ENCODE data around the gene HSPB9.
"Not testable (repeated sequence)": the region's sequence is repeated elsewhere in the genome, so short reads cannot be mapped to it uniquely, and the experiment has no call there.

The HSPB9 gene

GRCh38 chr17:42143138-42143537, 20.5 kb downstream of the HSPB9 start:
- H3K27ac ChIP-seq (ENCODE audit: insufficient read depth, low read depth, low read length, poor library complexity, severe bottlenecking) = not testable (repeated sequence)
- 92 to 93% methylated on average over 4 of the region's 4 CpGs for WGBS, 2 experiments

GRCh38 chr17:42146911-42147607, 24.5 kb downstream of the HSPB9 start:
- Histone ChIP-seq H3K4me1 (ENCODE audit: control insufficient read depth, insufficient read depth, low read length) (peaks cover 11% of the 10 kb centered on the region), H3K27me3 (ENCODE audit: control insufficient read depth, insufficient read depth, low read length, poor library complexity, severe bottlenecking) (no peaks in the 10 kb centered on the region), H3K9me3 (ENCODE audit: control insufficient read depth, low read length) (no peaks in the 10 kb centered on the region), H3K36me3 (ENCODE audit: control insufficient read depth, insufficient read depth, low read length) (no peaks in the 10 kb centered on the region), H3K4me3 (ENCODE audit: insufficient read depth, low read depth, low read length) (no peak overlapping the region), H3K27ac (ENCODE audit: insufficient read depth, low read depth, low read length, poor library complexity, severe bottlenecking) (no peak overlapping the region)
- 94 to 97% methylated on average over 13 of the region's 13 CpGs for WGBS, 2 experiments

More at GRCh38 chr17:42143138-42143537, 20.5 kb downstream of the HSPB9 start:
- not testable (repeated sequence) for H3K27me3 ChIP-seq (ENCODE audit: control insufficient read depth, insufficient read depth, low read length, poor library complexity, severe bottlenecking); H3K4me3 ChIP-seq (ENCODE audit: insufficient read depth, low read depth, low read length); H3K9me3 ChIP-seq (ENCODE audit: control insufficient read depth, low read length); H3K36me3 ChIP-seq (ENCODE audit: control insufficient read depth, insufficient read depth, low read length)
- H3K4me1 ChIP-seq (ENCODE audit: control insufficient read depth, insufficient read depth, low read length) = peaks cover 21% of the 10 kb centered on the region

- 10 to 11% methylated on average over 15 of the region's 15 CpGs for WGBS, 2 experiments
- peak overlapping the region; percentile 100 for H3K4me3 ChIP-seq (ENCODE audit: insufficient read depth, low read depth, low read length)
- no peaks in the 10 kb centered on the region for H3K36me3 ChIP-seq (ENCODE audit: control insufficient read depth, insufficient read depth, low read length)
- no peaks in the 10 kb centered on the region for H3K9me3 ChIP-seq (ENCODE audit: control insufficient read depth, low read length)
- H3K27ac ChIP-seq (ENCODE audit: insufficient read depth, low read depth, low read length, poor library complexity, severe bottlenecking) = no peak overlapping the region
- no peaks in the 10 kb centered on the region for H3K27me3 ChIP-seq (ENCODE audit: control insufficient read depth, insufficient read depth, low read length, poor library complexity, severe bottlenecking)
- peaks cover 21% of the 10 kb centered on the region for H3K4me1 ChIP-seq (ENCODE audit: control insufficient read depth, insufficient read depth, low read length)
Observed at GRCh38 chr17:42153919-42154742, 31.5 kb downstream of the HSPB9 start.

- no peaks in the 10 kb centered on the region for H3K9me3 ChIP-seq (ENCODE audit: control insufficient read depth, low read length)
- H3K4me1 ChIP-seq (ENCODE audit: control insufficient read depth, insufficient read depth, low read length) = peaks cover 21% of the 10 kb centered on the region
- H3K4me3 ChIP-seq (ENCODE audit: insufficient read depth, low read depth, low read length) = peak overlapping the region; percentile 35
- no peaks in the 10 kb centered on the region for H3K27me3 ChIP-seq (ENCODE audit: control insufficient read depth, insufficient read depth, low read length, poor library complexity, severe bottlenecking)
- H3K27ac ChIP-seq (ENCODE audit: insufficient read depth, low read depth, low read length, poor library complexity, severe bottlenecking) = no peak overlapping the region
- WGBS, 2 experiments = 20% methylated on average over 17 of the region's 17 CpGs
- no peaks in the 10 kb centered on the region for H3K36me3 ChIP-seq (ENCODE audit: control insufficient read depth, insufficient read depth, low read length)
Observed at GRCh38 chr17:42155614-42156045, 33.0 kb downstream of the HSPB9 start.

- Histone ChIP-seq H3K27ac (ENCODE audit: insufficient read depth, low read depth, low read length, poor library complexity, severe bottlenecking) (no peak overlapping the region), H3K9me3 (ENCODE audit: control insufficient read depth, low read length) (no peaks in the 10 kb centered on the region), H3K36me3 (ENCODE audit: control insufficient read depth, insufficient read depth, low read length) (no peaks in the 10 kb centered on the region), H3K4me3 (ENCODE audit: insufficient read depth, low read depth, low read length) (no peak overlapping the region), H3K4me1 (ENCODE audit: control insufficient read depth, insufficient read depth, low read length) (peaks cover 5% of the 10 kb centered on the region), H3K27me3 (ENCODE audit: control insufficient read depth, insufficient read depth, low read length, poor library complexity, severe bottlenecking) (no peaks in the 10 kb centered on the region)
- WGBS, 2 experiments = 93 to 96% methylated on average over 14 of the region's 14 CpGs
Observed at GRCh38 chr17:42159796-42160530, 37.4 kb downstream of the HSPB9 start.

GRCh38 chr17:42160531-42160910, 37.9 kb downstream of the HSPB9 start:
- Histone ChIP-seq H3K4me1 (ENCODE audit: control insufficient read depth, insufficient read depth, low read length) (peaks cover 5% of the 10 kb centered on the region), H3K36me3 (ENCODE audit: control insufficient read depth, insufficient read depth, low read length) (no peaks in the 10 kb centered on the region), H3K27me3 (ENCODE audit: control insufficient read depth, insufficient read depth, low read length, poor library complexity, severe bottlenecking) (no peaks in the 10 kb centered on the region), H3K27ac (ENCODE audit: insufficient read depth, low read depth, low read length, poor library complexity, severe bottlenecking) (no peak overlapping the region), H3K9me3 (ENCODE audit: control insufficient read depth, low read length) (no peaks in the 10 kb centered on the region), H3K4me3 (ENCODE audit: insufficient read depth, low read depth, low read length) (no peak overlapping the region)
- 92 to 97% methylated on average over 6 to 7 of the region's 7 CpGs for WGBS, 2 experiments

- Histone ChIP-seq H3K36me3 (ENCODE audit: control insufficient read depth, insufficient read depth, low read length) (no peaks in the 10 kb centered on the region), H3K27ac (ENCODE audit: insufficient read depth, low read depth, low read length, poor library complexity, severe bottlenecking) (no peak overlapping the region), H3K27me3 (ENCODE audit: control insufficient read depth, insufficient read depth, low read length, poor library complexity, severe bottlenecking) (no peaks in the 10 kb centered on the region), H3K9me3 (ENCODE audit: control insufficient read depth, low read length) (no peaks in the 10 kb centered on the region), H3K4me3 (ENCODE audit: insufficient read depth, low read depth, low read length) (no peak overlapping the region), H3K4me1 (ENCODE audit: control insufficient read depth, insufficient read depth, low read length) (no peaks in the 10 kb centered on the region)
- 63 to 68% methylated on average over 8 of the region's 8 CpGs for WGBS, 2 experiments
Observed at GRCh38 chr17:42163113-42163512, 40.5 kb downstream of the HSPB9 start.

- no peak overlapping the region for H3K4me3 ChIP-seq (ENCODE audit: insufficient read depth, low read depth, low read length)
- H3K4me1 ChIP-seq (ENCODE audit: control insufficient read depth, insufficient read depth, low read length) = no peaks in the 10 kb centered on the region
- H3K27me3 ChIP-seq (ENCODE audit: control insufficient read depth, insufficient read depth, low read length, poor library complexity, severe bottlenecking) = no peaks in the 10 kb centered on the region
- no peak overlapping the region for H3K27ac ChIP-seq (ENCODE audit: insufficient read depth, low read depth, low read length, poor library complexity, severe bottlenecking)
- H3K36me3 ChIP-seq (ENCODE audit: control insufficient read depth, insufficient read depth, low read length) = no peaks in the 10 kb centered on the region
- 86 to 89% methylated on average over 21 to 22 of the region's 22 CpGs for WGBS, 2 experiments
- no peaks in the 10 kb centered on the region for H3K9me3 ChIP-seq (ENCODE audit: control insufficient read depth, low read length)
Observed at GRCh38 chr17:42163696-42164407, 41.2 kb downstream of the HSPB9 start.

- Histone ChIP-seq H3K27ac (ENCODE audit: insufficient read depth, low read depth, low read length, poor library complexity, severe bottlenecking) (no peak overlapping the region), H3K4me3 (ENCODE audit: insufficient read depth, low read depth, low read length) (no peak overlapping the region), H3K36me3 (ENCODE audit: control insufficient read depth, insufficient read depth, low read length) (no peaks in the 10 kb centered on the region), H3K27me3 (ENCODE audit: control insufficient read depth, insufficient read depth, low read length, poor library complexity, severe bottlenecking) (no peaks in the 10 kb centered on the region), H3K9me3 (ENCODE audit: control insufficient read depth, low read length) (no peaks in the 10 kb centered on the region), H3K4me1 (ENCODE audit: control insufficient read depth, insufficient read depth, low read length) (no peaks in the 10 kb centered on the region)
- WGBS, 2 experiments = 92 to 95% methylated on average over 6 of the region's 6 CpGs
Observed at GRCh38 chr17:42165751-42166150, 43.1 kb downstream of the HSPB9 start.

All from ectodermal cell (in vitro differentiated cells).